Panc1 (cell line): Measurements from ENCODE around the gene APOL5. TPM values are rescaled to one million over a fixed set of nuclear protein-coding genes. Genes with fewer than 3 reads are reported as not detected.

ENCODE experiments used
- ATAC-seq: fragments of 200-7000 bp; cut with Tn5 transposase; 2 replicates; pipeline ENCODE4 v1.9.1; 2020; ENCODE audit warnings: mild to moderate bottlenecking, moderate library complexity
- BruUV-seq: library from RNA; stranded (reverse); fragments of 400-500 nt; replicated peaks from 2 replicates; lab custom pipeline; 2021; lab: Mats Ljungman, UMichigan
- CTCF ChIA-PET: fragments of 300-600 bp; sonication (Branson Sonifier 250); formaldehyde crosslinking; loops from one replicate; lab custom pipeline; 2022; ENCODE audit warnings: antibody characterized with exemption; lab: Charles Lee
- POLR2A ChIA-PET: fragments of 300-600 bp; sonication (Branson Sonifier 250); formaldehyde crosslinking; loops from one replicate; lab custom pipeline; 2022; ENCODE audit warnings: antibody characterized with exemption; lab: Charles Lee
- DNase-seq: peaks from one replicate; pipeline ENCODE4 v3.0.0-alpha.2; 2010; ENCODE audit warnings: low read depth, low spot score
- H3K27ac ChIP-seq: 2 replicates; pipeline ENCODE4 v1.5.1; 2011; ENCODE audit warnings: mild to moderate bottlenecking, low read length, inconsistent platforms
- H3K27me3 ChIP-seq: fragments of 200-500 bp; sonication (Bioruptor generic); 2 replicates; pipeline ENCODE4 v1.6.0; 2014; ENCODE audit warnings: low read length, inconsistent platforms; ENCODE audit not compliant: control insufficient read depth, insufficient read depth
- H3K36me3 ChIP-seq: fragments of 200-500 bp; sonication (Bioruptor generic); 2 replicates; pipeline ENCODE4 v1.5.1; 2014; ENCODE audit warnings: inconsistent platforms, mild to moderate bottlenecking, low read length, moderate library complexity; ENCODE audit not compliant: control insufficient read depth, insufficient read depth
- H3K4me1 ChIP-seq: 2 replicates; pipeline ENCODE4 v1.5.1; 2011; ENCODE audit warnings: inconsistent platforms, mild to moderate bottlenecking, low read length, moderate library complexity; ENCODE audit not compliant: control insufficient read depth, insufficient read depth
- H3K4me3 ChIP-seq, 2 experiments: 2 replicates each; pipeline ENCODE4 v1.5.1; 2011 to 2012; ENCODE audit warnings: low read depth in 2 of 2, low read length in 2 of 2, mild to moderate bottlenecking in 2 of 2, inconsistent platforms in 1 of 2, moderate library complexity in 1 of 2
- H3K9me3 ChIP-seq: fragments of 200-500 bp; sonication (Bioruptor generic); 2 replicates; pipeline ENCODE4 v1.5.1; 2014; ENCODE audit warnings: low read depth, mild to moderate bottlenecking, inconsistent platforms, low read length, moderate library complexity; ENCODE audit not compliant: control insufficient read depth, insufficient read depth
- POLR2AphosphoS5 ChIP-seq: IDR thresholded peaks from 2 replicates; pipeline ENCODE4 v1.6.1; 2012; ENCODE audit warnings: mild to moderate bottlenecking, low read depth, low read length, moderate library complexity
- REST ChIP-seq, 2 experiments: IDR thresholded peaks; 2 replicates each; pipeline ENCODE4 v1.6.1; 2011 to 2012; ENCODE audit warnings: low read depth in 2 of 2, control low read depth in 1 of 2, low read length in 1 of 2, mild to moderate bottlenecking in 1 of 2, moderate library complexity in 1 of 2; ENCODE audit not compliant: insufficient read depth in 1 of 2
- SIN3A ChIP-seq: IDR thresholded peaks from 2 replicates; pipeline ENCODE4 v1.6.1; 2012; ENCODE audit warnings: low read depth, mild to moderate bottlenecking, low read length, moderate library complexity, borderline replicate concordance; ENCODE audit not compliant: insufficient read depth
- TCF7L2 ChIP-seq: IDR thresholded peaks from 2 replicates; pipeline ENCODE4 v1.6.1; 2011; ENCODE audit warnings: mild to moderate bottlenecking, low read depth, low read length, inconsistent platforms
- in situ Hi-C: cut with HindIII; loops from 2 replicates; pipeline ENCODE4 v1.10.0; 2016; ENCODE audit warnings: low sequenced_read_pairs, low pct_unique_long_range_greater_than_20kb
- intact Hi-C: fragments of 100-400 bp; cut with micrococcal nuclease; formaldehyde crosslinking; loops from one replicate; pipeline ENCODE4 v1.10.0; 2022; ENCODE audit not compliant: unreplicated experiment
- total RNA-seq: library from RNA; stranded (reverse); gene quantifications from one replicate; pipeline ENCODE4 v1.2.1, GENCODE V29; 2021; ENCODE audit not compliant: unreplicated experiment
- TF ChIP-seq, protein P1 (sequence below): fragments of 450-650 bp; IDR thresholded peaks from 2 replicates; pipeline ENCODE4 v1.5.1; 2017; ENCODE audit warnings: mild to moderate bottlenecking

Gene APOL5
- total RNA-seq, 1 experiment from 2014 or later: not detected

DNA sequence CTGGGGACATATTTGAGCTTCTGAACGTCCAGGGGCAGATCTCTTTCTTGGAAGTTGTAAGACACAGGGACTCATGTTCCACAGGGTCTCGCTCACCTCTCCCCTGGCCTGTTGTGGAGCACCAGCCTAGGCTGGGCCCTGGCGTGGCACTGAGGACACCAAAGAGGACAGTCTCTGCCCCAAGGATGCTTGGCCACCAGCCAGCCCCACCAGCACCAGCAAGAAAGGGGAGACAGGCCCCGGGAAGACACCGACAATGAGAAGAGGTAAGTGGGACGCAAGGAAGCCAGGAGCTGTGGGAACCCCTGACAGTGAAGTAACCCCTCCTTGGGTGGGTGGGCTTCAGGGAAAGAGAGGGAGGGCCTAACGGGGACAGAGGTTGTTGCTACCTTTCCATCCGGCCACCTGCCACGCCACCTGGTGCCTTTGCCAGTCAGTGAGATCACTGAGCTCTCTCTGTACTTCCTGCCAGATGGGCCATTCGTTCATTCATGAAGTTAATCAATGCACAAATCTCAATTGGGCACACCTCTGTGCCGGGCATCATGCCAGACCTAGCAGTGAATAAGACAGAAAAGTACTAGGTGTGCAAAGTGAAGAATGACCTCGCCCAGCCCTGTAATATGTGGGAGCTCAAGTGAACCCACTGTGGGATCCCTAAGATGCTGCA, 11.1 kb downstream of the APOL5 start:
- no peaks in the 10 kb centered on the region for H3K36me3 ChIP-seq
- POLR2A ChIA-PET: no interaction called here
- DNase-seq: no peak
- in situ Hi-C loops (no loop called here), intact Hi-C loops (no loop called here)
- H3K4me1 ChIP-seq: no peaks in the 10 kb centered on the region
- TF ChIP-seq REST (IDR thresholded peaks at IDR 0.05; ENCODE audit: insufficient read depth in 1 of 2, low read depth in 2 of 2, low read length in 1 of 2) (no peak), POLR2AphosphoS5 (no peak), SIN3A (no peak), TCF7L2 (no peak)
- TF ChIP-seq, protein P1, sequence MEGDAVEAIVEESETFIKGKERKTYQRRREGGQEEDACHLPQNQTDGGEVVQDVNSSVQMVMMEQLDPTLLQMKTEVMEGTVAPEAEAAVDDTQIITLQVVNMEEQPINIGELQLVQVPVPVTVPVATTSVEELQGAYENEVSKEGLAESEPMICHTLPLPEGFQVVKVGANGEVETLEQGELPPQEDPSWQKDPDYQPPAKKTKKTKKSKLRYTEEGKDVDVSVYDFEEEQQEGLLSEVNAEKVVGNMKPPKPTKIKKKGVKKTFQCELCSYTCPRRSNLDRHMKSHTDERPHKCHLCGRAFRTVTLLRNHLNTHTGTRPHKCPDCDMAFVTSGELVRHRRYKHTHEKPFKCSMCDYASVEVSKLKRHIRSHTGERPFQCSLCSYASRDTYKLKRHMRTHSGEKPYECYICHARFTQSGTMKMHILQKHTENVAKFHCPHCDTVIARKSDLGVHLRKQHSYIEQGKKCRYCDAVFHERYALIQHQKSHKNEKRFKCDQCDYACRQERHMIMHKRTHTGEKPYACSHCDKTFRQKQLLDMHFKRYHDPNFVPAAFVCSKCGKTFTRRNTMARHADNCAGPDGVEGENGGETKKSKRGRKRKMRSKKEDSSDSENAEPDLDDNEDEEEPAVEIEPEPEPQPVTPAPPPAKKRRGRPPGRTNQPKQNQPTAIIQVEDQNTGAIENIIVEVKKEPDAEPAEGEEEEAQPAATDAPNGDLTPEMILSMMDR: no peak
- CTCF ChIA-PET: no interaction called here
- H3K27ac ChIP-seq: no peak overlapping the region
- H3K27me3 ChIP-seq: no peaks in the 10 kb centered on the region
- no peak for ATAC-seq
- H3K9me3 ChIP-seq: no peaks in the 10 kb centered on the region
- no TSS peak for BruUV-seq
- no peak overlapping the region for H3K4me3 ChIP-seq

DNA sequence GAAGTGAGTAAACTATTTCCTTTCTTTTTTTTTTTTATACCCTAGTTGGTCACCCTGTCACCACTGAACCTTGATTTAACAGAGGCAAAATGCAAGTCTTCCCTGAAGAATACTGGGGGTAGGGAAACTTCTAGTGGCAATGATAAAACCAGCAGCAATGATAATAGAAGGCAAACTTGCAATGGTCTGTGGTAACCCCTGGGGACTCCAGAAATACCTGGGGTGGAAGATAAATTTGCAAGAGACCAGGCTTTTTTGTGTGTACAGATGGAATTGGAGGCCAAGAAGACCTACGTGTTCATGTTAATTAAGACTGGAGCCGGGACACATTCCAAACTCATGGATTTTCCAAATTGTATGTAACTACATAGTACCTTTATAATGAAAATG, 11.6 kb downstream of the APOL5 start:
- H3K4me3 ChIP-seq: no peak overlapping the region
- intact Hi-C loops: no loop called here
- ChIA-PET CTCF (no interaction called here), POLR2A (no interaction called here)
- H3K27me3 ChIP-seq: no peaks in the 10 kb centered on the region
- H3K27ac ChIP-seq: no peak overlapping the region
- no peak for TF ChIP-seq POLR2AphosphoS5
- TF ChIP-seq REST (IDR thresholded peaks at IDR 0.05; ENCODE audit: insufficient read depth in 1 of 2, low read depth in 2 of 2, low read length in 1 of 2): no peak
- BruUV-seq: no TSS peak
- ATAC-seq (no peak), DNase-seq (no peak)
- in situ Hi-C loops: no loop called here
- H3K36me3 ChIP-seq: no peaks in the 10 kb centered on the region
- H3K4me1 ChIP-seq: no peaks in the 10 kb centered on the region
- H3K9me3 ChIP-seq: no peaks in the 10 kb centered on the region
